Liver (tissue), 9 donors: ENCODE data around the gene JCAD. TPM values are rescaled to one million over a fixed set of nuclear protein-coding genes. Genes with fewer than 3 reads are reported as not detected.

Experiments
- DNase-seq: peaks from one replicate; pipeline ENCODE4 v3.0.0-alpha.2; 2017; ENCODE audit warnings: low spot score
- H3K27ac ChIP-seq, 2 donors: one replicate each; pipeline ENCODE4 v1.7.0; 2013; ENCODE audit warnings: inconsistent platforms in 2 of 2, low read length in 2 of 2, control low read depth in 1 of 2, low read depth in 1 of 2, mild to moderate bottlenecking in 1 of 2
- H3K27me3 ChIP-seq, 4 donors: one replicate each; pipeline versions ENCODE4 v1.6.1 to v1.7.0; 2013; ENCODE audit warnings: low read length in 3 of 4, inconsistent platforms in 1 of 4, mild to moderate bottlenecking in 1 of 4, moderate library complexity in 1 of 4; ENCODE audit not compliant: control insufficient read depth in 4 of 4, insufficient read depth in 4 of 4
- H3K36me3 ChIP-seq, 4 donors: one replicate each; pipeline versions ENCODE4 v1.6.1 to v1.7.0; 2013; ENCODE audit warnings: low read length in 3 of 4, mild to moderate bottlenecking in 3 of 4, low read depth in 1 of 4, moderate library complexity in 1 of 4; ENCODE audit not compliant: control insufficient read depth in 4 of 4, insufficient read depth in 3 of 4
- H3K4me1 ChIP-seq, 4 donors: one replicate each; pipeline versions ENCODE4 v1.6.1 to v1.7.0; 2013; ENCODE audit warnings: low read length in 3 of 4, mild to moderate bottlenecking in 3 of 4, moderate library complexity in 1 of 4; ENCODE audit not compliant: control insufficient read depth in 4 of 4, insufficient read depth in 4 of 4
- H3K4me3 ChIP-seq, 3 donors: one replicate each; pipeline versions ENCODE4 v1.6.1 to v1.7.0; 2013; ENCODE audit warnings: low read length in 3 of 3, control low read depth in 1 of 3, low read depth in 1 of 3, mild to moderate bottlenecking in 1 of 3
- H3K9ac ChIP-seq, 2 donors: one replicate each; pipeline ENCODE4 v1.7.0; 2013; ENCODE audit warnings: low read length in 2 of 2, mild to moderate bottlenecking in 2 of 2, moderate library complexity in 2 of 2, control low read depth in 1 of 2, low read depth in 1 of 2
- H3K9me3 ChIP-seq, 4 donors: one replicate each; pipeline versions ENCODE4 v1.6.1 to v1.7.0; 2013; ENCODE audit warnings: low read length in 3 of 4; ENCODE audit not compliant: control insufficient read depth in 4 of 4
- EGR1 ChIP-seq, 2 donors: IDR thresholded peaks; 2 replicates each; pipeline ENCODE4 v1.6.1; 2016 to 2018; ENCODE audit warnings: antibody characterized with exemption in 2 of 2, low read depth in 2 of 2
- FOXA1 ChIP-seq: IDR thresholded peaks from 2 replicates; pipeline ENCODE4 v1.6.1; 2016; ENCODE audit warnings: antibody characterized with exemption
- FOXA2 ChIP-seq: IDR thresholded peaks from 2 replicates; pipeline ENCODE4 v1.6.1; 2016; ENCODE audit warnings: antibody characterized with exemption
- GABPA ChIP-seq, 2 donors: IDR thresholded peaks in 1 of 2; conservative IDR thresholded peaks in 1 of 2; 2 replicates each; pipeline ENCODE4 v1.6.1; 2016; ENCODE audit warnings: antibody characterized with exemption in 2 of 2, mild to moderate bottlenecking in 1 of 2, moderate library complexity in 1 of 2
- HNF4A ChIP-seq, 2 donors: conservative IDR thresholded peaks; 2 replicates each; pipeline ENCODE4 v1.6.1; 2016; ENCODE audit warnings: antibody characterized with exemption in 2 of 2, mild to moderate bottlenecking in 2 of 2
- HNF4G ChIP-seq: IDR thresholded peaks from 2 replicates; pipeline ENCODE4 v1.6.1; 2016; ENCODE audit warnings: antibody characterized with exemption
- JUND ChIP-seq, 2 donors: IDR thresholded peaks; 2 replicates each; pipeline ENCODE4 v1.6.1; 2016; ENCODE audit warnings: antibody characterized with exemption in 2 of 2
- NR2F2 ChIP-seq: IDR thresholded peaks from 2 replicates; pipeline ENCODE4 v1.6.1; 2016; ENCODE audit warnings: antibody characterized with exemption
- RAD21 ChIP-seq, 2 donors: IDR thresholded peaks; 2 replicates each; pipeline ENCODE4 v1.6.1; 2016; ENCODE audit warnings: antibody characterized with exemption in 2 of 2, mild to moderate bottlenecking in 2 of 2
- RXRA ChIP-seq, 2 donors: IDR thresholded peaks; 2 replicates each; pipeline ENCODE4 v1.6.1; 2017 to 2018; ENCODE audit warnings: antibody characterized with exemption in 2 of 2, mild to moderate bottlenecking in 1 of 2
- SP1 ChIP-seq: IDR thresholded peaks from 2 replicates; pipeline ENCODE4 v1.6.1; 2018; ENCODE audit warnings: antibody characterized with exemption, mild to moderate bottlenecking
- TAF1 ChIP-seq: conservative IDR thresholded peaks from 2 replicates; pipeline ENCODE4 v1.6.1; 2016; ENCODE audit warnings: antibody characterized with exemption, mild to moderate bottlenecking
- YY1 ChIP-seq: IDR thresholded peaks from 2 replicates; pipeline ENCODE4 v1.6.1; 2016; ENCODE audit warnings: antibody characterized with exemption, mild to moderate bottlenecking
- WGBS: extraction: QIAGEN DNeasy Blood & Tissue Kit; methylation state at CpG from one replicate; pipeline ENCODE4 v1.1.7; 2013; 5-methylcytosine and 5-hydroxymethylcytosine counted together
- polyA plus RNA-seq, 2 donors: library from polyadenylated mRNA; stranded (reverse) in 1 of 2; unstranded in 1 of 2; fragments of 200-250 nt in 1 of 2; fragments of >200 nt in 1 of 2; fragmentation: Nextera tagmentation in 1 of 2; extraction: Ambion mirVana in 1 of 2; gene quantifications; one replicate each; pipeline versions ENCODE4 v1.2.1 to v1.2.3, GENCODE V29; 2013 to 2015
- total RNA-seq, 2 donors: library from RNA; depleted of rRNA; stranded (reverse); fragments of >200 nt; gene quantifications; one replicate each; pipeline ENCODE4 v1.2.3, GENCODE V29; 2014
- TF ChIP-seq, protein P1 (sequence below): IDR thresholded peaks from 2 replicates; pipeline ENCODE4 v1.6.1; 2016; ENCODE audit warnings: antibody characterized with exemption
- TF ChIP-seq, protein P2 (sequence below): IDR thresholded peaks from 2 replicates; pipeline ENCODE4 v1.6.1; 2016; ENCODE audit warnings: antibody characterized with exemption
- TF ChIP-seq, protein P3 (sequence below): fragments of 150-350 bp; IDR thresholded peaks from 2 replicates; pipeline ENCODE4 v1.5.1; 2017; ENCODE audit warnings: improper control_type of control experiment, low read depth, low read length; ENCODE audit not compliant: missing input control
- TF ChIP-seq, protein P4 (sequence below): IDR thresholded peaks from 2 replicates; pipeline ENCODE4 v1.6.1; 2016; ENCODE audit warnings: antibody characterized with exemption, mild to moderate bottlenecking
- TF ChIP-seq, protein P5 (sequence below): IDR thresholded peaks from 2 replicates; pipeline ENCODE4 v1.6.1; 2016; ENCODE audit warnings: antibody characterized with exemption
- donor health status: healthy.
- donor health status: healthy.
- donor health status: healthy.
- donor health status: healthy.
- donor health status: healthy.

Gene JCAD
- total and polyA plus RNA-seq, 4 donors, result 0.77 to 3.2 (median 1.1) TPM

DNA sequence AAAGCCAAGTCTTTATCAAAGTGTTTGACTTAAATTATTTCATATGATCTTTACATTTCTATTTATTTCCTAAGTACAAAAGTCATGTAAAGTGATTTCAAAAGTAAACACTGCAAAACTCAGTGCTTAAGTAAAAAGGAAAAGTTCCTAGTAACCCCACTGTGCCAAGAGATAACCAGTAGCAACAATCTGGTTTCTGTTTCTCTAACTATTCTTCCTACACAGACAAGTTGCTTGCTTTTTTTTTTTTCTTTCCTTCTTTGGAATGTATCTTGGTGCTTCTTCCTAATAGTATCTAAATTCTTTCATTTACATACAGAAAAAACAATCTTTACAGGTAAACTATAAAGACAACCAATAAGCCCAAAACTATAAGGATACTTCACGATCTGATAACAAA, 3.1 kb downstream of the JCAD start:
- WGBS, result 84% methylated on average over 1 of the region's 1 CpG
- no peak for DNase-seq
- TF ChIP-seq, protein P1, sequence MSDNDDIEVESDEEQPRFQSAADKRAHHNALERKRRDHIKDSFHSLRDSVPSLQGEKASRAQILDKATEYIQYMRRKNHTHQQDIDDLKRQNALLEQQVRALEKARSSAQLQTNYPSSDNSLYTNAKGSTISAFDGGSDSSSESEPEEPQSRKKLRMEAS, result no peak
- TF ChIP-seq JUND (IDR thresholded peaks at IDR 0.05), result no peak
- TF ChIP-seq TAF1, result no peak
- TF ChIP-seq RAD21 (IDR thresholded peaks at IDR 0.05), result no peak
- TF ChIP-seq, protein P2, sequence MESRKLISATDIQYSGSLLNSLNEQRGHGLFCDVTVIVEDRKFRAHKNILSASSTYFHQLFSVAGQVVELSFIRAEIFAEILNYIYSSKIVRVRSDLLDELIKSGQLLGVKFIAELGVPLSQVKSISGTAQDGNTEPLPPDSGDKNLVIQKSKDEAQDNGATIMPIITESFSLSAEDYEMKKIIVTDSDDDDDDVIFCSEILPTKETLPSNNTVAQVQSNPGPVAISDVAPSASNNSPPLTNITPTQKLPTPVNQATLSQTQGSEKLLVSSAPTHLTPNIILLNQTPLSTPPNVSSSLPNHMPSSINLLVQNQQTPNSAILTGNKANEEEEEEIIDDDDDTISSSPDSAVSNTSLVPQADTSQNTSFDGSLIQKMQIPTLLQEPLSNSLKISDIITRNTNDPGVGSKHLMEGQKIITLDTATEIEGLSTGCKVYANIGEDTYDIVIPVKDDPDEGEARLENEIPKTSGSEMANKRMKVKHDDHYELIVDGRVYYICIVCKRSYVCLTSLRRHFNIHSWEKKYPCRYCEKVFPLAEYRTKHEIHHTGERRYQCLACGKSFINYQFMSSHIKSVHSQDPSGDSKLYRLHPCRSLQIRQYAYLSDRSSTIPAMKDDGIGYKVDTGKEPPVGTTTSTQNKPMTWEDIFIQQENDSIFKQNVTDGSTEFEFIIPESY, result no peak
- TF ChIP-seq FOXA2, result no peak
- TF ChIP-seq EGR1 (IDR thresholded peaks at IDR 0.05; ENCODE audit: low read depth in 2 of 2), result no peak
- TF ChIP-seq, protein P3, sequence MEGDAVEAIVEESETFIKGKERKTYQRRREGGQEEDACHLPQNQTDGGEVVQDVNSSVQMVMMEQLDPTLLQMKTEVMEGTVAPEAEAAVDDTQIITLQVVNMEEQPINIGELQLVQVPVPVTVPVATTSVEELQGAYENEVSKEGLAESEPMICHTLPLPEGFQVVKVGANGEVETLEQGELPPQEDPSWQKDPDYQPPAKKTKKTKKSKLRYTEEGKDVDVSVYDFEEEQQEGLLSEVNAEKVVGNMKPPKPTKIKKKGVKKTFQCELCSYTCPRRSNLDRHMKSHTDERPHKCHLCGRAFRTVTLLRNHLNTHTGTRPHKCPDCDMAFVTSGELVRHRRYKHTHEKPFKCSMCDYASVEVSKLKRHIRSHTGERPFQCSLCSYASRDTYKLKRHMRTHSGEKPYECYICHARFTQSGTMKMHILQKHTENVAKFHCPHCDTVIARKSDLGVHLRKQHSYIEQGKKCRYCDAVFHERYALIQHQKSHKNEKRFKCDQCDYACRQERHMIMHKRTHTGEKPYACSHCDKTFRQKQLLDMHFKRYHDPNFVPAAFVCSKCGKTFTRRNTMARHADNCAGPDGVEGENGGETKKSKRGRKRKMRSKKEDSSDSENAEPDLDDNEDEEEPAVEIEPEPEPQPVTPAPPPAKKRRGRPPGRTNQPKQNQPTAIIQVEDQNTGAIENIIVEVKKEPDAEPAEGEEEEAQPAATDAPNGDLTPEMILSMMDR, result no peak
- TF ChIP-seq SP1, result no peak
- no peak for TF ChIP-seq HNF4G
- TF ChIP-seq, protein P4, sequence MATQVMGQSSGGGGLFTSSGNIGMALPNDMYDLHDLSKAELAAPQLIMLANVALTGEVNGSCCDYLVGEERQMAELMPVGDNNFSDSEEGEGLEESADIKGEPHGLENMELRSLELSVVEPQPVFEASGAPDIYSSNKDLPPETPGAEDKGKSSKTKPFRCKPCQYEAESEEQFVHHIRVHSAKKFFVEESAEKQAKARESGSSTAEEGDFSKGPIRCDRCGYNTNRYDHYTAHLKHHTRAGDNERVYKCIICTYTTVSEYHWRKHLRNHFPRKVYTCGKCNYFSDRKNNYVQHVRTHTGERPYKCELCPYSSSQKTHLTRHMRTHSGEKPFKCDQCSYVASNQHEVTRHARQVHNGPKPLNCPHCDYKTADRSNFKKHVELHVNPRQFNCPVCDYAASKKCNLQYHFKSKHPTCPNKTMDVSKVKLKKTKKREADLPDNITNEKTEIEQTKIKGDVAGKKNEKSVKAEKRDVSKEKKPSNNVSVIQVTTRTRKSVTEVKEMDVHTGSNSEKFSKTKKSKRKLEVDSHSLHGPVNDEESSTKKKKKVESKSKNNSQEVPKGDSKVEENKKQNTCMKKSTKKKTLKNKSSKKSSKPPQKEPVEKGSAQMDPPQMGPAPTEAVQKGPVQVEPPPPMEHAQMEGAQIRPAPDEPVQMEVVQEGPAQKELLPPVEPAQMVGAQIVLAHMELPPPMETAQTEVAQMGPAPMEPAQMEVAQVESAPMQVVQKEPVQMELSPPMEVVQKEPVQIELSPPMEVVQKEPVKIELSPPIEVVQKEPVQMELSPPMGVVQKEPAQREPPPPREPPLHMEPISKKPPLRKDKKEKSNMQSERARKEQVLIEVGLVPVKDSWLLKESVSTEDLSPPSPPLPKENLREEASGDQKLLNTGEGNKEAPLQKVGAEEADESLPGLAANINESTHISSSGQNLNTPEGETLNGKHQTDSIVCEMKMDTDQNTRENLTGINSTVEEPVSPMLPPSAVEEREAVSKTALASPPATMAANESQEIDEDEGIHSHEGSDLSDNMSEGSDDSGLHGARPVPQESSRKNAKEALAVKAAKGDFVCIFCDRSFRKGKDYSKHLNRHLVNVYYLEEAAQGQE, result no peak
- TF ChIP-seq NR2F2, result no peak
- TF ChIP-seq RXRA (IDR thresholded peaks at IDR 0.05), result no peak
- TF ChIP-seq GABPA (IDR thresholded peaks at IDR 0.05 in 1 of 2, conservative IDR thresholded peaks at IDR 0.05 in 1 of 2), result no peak
- H3K9ac ChIP-seq, result no peak overlapping the region
- no peak overlapping the region for H3K27ac ChIP-seq
- no peak overlapping the region for H3K4me3 ChIP-seq
- H3K9me3 ChIP-seq, result no peaks in the 10 kb centered on the region
- H3K4me1 ChIP-seq, result peaks cover 0 to 8% (median 4%) of the 10 kb centered on the region in 4 donors
- H3K27me3 ChIP-seq, result no peaks in the 10 kb centered on the region
- no peaks in the 10 kb centered on the region for H3K36me3 ChIP-seq

DNA sequence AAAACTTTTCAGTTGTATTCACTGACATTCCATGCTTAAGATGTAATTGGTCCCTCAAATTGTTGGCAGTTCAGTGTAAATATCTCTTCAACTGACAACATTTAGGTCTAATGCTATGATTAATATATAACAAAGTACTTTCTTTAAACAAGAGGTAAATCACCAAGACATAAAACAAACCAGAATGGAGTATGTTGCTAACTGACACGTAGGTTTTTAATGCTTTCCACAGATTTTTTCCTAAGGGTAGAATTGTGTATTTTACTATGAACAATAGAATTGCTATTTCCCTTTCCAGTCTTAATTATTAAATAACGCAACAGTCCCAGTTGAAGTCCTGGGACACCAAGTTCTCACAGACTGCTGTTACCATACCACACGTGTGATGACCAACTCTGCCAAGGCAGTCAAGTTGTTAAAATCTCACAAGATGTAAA, 4.1 kb downstream of the JCAD start:
- Histone ChIP-seq H3K4me1 (peaks cover 0 to 8% (median 4%) of the 10 kb centered on the region in 4 donors), H3K27me3 (no peaks in the 10 kb centered on the region)

More for the DNA sequence above, 4.1 kb downstream of the JCAD start:
- H3K4me3 ChIP-seq, result no peak overlapping the region
- 78% methylated on average over 3 of the region's 3 CpGs for WGBS
- no peaks in the 10 kb centered on the region for H3K9me3 ChIP-seq
- H3K36me3 ChIP-seq, result no peaks in the 10 kb centered on the region
- H3K9ac ChIP-seq, result no peak overlapping the region
- H3K27ac ChIP-seq, result no peak overlapping the region
- no peak for TF ChIP-seq GABPA (IDR thresholded peaks at IDR 0.05 in 1 of 2, conservative IDR thresholded peaks at IDR 0.05 in 1 of 2)
- TF ChIP-seq RXRA (IDR thresholded peaks at IDR 0.05), result no peak
- TF ChIP-seq EGR1 (IDR thresholded peaks at IDR 0.05; ENCODE audit: low read depth in 2 of 2), result no peak
- TF ChIP-seq NR2F2, result no peak
- no peak for TF ChIP-seq FOXA1
- TF ChIP-seq FOXA2, result no peak
- no peak for TF ChIP-seq HNF4A (conservative IDR thresholded peaks at IDR 0.05)
- TF ChIP-seq RAD21 (IDR thresholded peaks at IDR 0.05), result no peak
- TF ChIP-seq YY1, result no peak
- TF ChIP-seq TAF1, result no peak
- TF ChIP-seq, protein P5, sequence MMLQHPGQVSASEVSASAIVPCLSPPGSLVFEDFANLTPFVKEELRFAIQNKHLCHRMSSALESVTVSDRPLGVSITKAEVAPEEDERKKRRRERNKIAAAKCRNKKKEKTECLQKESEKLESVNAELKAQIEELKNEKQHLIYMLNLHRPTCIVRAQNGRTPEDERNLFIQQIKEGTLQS, result no peak
- TF ChIP-seq, protein P3, result no peak
- no peak for DNase-seq
